HG03342 (cell line): ENCODE results near the gene CPB1.

Source experiments
- ATAC-seq: cut with Tn5 transposase; IDR thresholded peaks from one replicate; pipeline ENCODE4 v1.9.1; 2021; ENCODE audit warnings: mild to moderate bottlenecking, moderate library complexity; ENCODE audit not compliant: unreplicated experiment

The CPB1 gene

DNA sequence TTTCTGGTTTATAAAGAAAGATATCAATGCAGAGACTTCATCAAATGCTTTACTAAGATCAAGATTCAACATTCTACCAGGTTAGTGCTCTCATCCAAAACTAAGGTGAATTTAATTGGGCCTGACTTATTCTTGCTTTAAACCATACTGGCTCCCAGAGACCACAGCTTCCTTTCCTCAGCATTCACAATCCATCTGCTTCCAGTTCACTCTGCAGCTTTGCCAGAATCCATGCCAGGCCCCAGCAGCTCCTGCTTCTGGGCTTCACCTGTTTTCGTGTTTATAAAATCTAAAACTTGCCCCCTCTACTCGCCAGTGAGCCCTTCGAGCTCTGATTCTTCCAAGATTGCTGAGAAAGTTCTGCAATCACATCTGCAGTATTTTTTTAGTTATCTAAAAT is 2.3 kb downstream of the CPB1 start:
- ATAC-seq: no peak

DNA sequence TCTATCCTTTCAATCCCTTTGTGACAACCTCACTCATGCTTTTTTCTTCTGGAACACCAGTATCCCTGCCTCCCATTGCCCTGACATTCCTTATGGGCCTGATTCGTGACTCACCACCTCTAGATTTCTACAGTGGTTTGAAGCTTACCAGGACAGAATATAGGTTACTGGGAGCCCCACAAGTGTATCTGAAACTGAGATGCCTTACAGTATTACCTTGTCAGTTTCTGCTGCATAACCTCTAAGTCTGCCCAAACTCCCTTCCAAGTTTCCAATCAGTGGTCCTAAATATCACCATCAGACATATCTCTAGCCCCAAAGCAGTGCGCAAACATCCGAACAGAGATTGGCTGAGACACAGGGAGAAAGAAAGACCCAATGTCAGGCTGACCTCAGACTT is 5.6 kb downstream of the CPB1 start:
- ATAC-seq: no peak

DNA sequence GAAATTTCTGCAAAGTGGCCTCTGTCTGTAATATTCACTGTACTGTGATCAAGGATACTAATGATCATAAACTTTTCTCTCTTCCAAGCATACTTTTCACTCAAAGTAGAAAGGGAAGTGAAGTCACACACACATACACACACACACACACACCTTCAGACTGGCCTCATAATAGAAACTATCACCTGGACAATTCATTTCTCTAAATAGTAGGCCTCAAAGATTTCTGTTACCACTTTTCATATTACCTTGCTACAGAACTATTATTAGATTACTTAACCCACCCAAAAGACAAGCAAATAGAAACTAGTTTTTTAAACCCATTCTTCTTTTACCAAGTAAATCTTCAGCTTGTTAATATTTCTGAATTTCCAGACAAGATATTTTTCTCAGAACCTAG is 12.2 kb downstream of the CPB1 start:
- peak; percentile 68 for ATAC-seq

DNA sequence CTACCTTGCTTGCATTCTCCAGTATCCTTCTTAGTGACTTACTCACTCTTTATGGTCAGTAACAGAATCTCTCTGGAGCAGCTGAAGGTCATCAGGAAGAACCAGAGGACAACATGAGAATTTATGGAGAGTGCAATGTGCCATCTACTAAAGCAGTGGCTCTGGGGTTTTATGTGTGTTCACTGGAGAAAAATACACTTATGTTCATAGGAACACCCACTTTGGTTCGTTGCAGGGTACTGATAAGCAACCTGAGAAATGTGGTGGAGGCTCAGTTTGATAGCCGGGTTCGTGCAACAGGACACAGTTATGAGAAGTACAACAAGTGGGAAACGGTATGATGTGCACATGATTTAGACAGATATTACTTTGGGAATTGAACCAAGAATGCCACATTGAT is 12.8 kb downstream of the CPB1 start:
- no peak for ATAC-seq

DNA sequence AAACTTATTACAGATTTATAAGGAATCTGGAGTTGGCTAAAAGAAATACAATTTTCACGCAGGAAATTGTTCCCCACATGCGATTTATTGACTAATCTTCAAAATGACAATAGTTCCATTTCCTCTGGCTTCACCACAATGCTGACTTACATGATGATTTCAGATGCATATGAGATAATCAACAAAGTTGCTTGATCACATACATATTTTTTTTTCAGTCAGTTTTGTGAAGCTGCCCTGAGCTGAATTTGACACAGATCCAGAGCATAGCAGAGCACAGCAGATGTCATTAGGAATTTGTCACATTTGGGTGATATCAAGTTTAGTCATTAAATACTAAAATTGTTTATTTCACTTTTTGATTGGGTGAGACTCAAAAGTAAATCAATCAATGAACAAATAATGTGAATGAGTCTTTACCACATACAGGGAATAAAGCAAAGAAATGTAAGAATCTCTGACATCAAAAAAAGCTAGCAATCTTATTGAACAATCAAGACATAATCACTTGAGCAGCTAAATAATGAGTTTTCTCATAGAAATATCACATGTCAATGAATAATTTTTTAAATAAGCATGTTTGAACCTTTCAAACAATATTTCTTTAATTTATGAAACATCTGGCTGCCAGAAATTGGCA is 18.3 kb downstream of the CPB1 start:
- no peak for ATAC-seq

DNA sequence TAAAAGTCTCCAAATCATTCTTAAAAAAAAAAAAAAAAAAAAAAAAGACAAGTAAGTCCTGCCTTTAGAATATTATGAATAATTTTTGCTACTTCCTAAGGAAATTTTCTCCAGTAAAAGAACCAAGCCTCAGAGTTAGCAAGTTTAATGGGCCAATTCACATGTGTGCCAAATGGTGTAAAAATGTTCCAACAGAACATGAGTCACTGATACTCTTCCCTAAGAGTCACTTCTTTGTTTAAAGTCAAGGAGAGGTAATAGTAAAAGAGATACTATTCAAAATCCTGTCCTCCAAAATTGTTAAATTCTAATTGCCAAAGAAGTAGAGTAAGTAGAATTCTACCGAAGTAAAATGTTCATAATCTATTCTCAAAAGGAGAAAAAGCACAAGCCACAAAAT is 19.7 kb downstream of the CPB1 start:
- ATAC-seq: no peak

DNA sequence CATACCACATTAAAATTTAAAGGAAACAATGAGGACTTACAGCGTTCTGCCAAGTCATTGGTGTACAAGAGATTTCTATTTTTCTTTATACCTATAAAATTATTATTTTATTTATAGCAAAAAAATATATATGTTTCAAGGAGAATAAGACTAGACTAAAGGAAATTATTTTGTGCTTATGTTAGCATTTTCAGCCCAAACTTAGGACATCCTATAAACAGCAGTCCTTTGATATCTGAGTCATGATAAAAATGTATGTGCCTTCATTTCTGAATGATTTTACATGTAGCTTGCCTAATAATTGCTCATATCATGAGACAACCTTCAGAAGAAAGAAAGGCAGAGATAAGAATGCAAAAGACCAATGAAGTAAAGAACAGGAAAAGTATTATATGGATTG is 20.8 kb downstream of the CPB1 start:
- ATAC-seq: no peak

DNA sequence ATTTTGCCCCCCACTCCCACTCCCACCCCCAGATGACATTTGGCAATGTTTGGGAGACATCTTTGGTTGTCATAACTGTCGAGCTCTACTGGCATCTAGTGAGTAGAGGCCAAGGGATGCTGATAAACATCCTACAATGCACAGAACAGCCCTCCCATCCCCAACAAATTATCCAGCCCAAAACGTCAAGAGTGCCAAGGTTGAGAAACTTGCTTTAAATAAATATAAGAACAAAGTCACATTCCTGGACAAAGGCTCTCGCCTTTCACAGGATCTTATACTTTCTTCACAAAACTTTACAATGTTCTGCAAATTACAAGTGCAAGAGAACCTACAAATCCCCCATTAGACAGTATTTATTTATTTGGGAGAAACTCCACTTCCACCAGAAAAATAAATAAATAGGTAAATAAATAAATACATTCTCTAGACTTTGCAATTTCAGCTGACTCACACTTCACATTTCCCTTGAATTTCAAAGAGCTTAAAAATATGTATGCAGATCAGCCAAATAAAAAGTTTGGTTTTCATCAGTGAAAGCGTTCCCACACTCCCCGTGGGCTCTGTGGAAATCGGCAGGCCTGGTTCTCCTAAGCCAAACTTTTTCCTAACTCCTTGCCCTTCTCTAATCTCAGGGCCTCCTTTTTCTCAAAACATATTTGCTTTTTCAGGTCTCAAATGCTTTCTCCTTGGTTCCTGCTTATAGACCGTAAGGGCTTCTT is 24.8 kb downstream of the CPB1 start:
- no peak for ATAC-seq

DNA sequence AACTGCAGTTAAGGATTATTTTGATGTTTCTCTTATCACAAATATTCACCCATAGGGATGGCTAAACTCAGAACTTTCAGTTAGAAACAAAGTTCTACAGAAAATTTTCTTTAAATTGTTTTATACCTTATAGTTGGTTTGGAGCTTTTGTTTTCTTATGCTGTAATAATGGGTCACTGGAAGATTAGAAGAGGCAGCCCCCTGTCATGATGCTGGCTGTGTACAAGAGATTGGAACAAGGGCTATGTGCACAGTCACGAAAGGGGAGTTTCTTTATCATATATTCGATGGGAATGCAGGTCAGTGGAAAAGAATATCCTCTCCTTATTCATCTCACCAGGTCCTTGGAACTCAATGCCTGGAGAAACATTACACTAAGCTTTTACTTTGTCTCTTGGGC is 25.5 kb downstream of the CPB1 start:
- ATAC-seq: no peak

DNA sequence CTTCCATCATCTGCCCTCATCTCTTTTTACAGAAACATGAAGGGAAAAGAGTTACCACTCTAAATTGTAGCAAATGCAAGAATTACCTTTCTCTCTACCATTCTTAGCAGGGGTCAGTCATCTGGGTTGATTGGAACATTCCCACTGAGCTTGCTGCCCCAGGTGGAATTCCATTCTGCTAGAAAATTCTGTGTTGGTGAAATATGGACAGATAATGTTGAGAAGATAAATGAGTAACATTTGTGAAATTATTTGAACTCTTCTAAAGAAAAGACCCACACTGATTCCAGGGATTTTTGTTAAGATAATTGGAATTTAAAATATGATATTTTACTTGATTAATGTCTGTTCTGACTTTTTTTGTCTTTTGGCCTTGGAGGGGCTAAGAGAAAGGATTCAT is 26.4 kb downstream of the CPB1 start:
- ATAC-seq: no peak

DNA sequence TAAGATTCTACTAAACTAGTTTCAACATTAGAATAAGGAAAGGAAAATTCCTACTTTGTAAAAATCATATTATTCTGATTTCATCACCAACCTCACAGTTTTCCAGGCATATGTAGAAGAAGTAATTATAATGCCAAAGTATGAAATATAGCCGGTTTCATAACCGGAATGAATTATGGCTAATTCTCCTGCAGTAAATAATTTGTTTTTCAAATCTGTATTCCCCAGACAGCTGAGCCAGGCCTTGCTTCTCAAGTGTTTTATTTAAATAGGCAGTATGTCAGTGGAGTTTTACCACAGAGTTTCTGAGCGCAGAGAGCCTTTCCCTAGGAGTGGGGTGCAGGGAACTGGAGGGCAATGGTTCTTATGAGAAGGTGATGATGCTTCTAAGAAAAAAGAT is 28.8 kb downstream of the CPB1 start:
- ATAC-seq: no peak

DNA sequence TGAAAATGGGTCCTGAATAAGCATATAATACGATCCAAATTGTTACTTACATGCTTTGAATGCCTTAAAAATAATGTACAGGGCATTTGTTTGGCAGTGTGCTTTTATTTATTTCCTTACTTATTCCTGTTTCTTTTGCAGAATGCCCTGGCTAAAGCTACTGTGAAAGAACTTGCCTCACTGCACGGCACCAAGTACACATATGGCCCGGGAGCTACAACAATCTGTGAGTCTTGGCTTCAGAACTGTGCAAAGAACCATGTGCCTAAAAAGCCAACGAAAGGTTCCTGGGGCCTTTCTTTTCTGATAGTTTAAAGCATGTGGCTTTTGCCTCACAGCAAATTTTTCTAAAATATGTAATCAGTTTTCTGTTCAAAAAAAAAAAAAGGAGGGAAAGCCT is 29.7 kb downstream of the CPB1 start:
- no peak for ATAC-seq

DNA sequence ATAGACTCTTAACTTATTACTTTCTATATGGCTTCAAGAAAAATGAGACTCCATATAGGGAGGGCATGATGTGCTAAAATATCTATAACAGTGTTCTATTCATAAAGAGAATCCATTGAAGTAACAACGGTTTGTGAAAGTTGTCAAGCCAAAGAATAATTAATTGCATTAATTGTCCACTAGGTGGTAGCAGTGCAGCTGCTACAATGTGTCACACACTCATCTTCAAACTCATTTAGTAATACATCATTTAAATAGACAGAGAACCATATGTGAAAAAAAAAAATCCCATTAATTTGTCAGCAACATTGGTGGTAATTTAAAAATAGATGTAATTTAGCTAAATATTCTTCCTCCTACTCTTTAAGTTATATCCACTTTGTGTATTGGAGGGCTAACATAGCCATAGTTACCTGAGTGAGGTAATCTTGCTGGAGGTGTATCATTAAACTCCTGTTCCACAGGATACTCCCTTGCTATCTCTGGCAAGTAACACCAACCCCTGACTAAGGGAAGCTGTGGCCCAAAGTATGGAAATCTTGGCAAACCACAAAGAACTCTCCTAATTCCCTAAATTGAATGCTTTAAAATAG is 33.8 kb downstream of the CPB1 start:
- peak; percentile 78 for ATAC-seq

DNA sequence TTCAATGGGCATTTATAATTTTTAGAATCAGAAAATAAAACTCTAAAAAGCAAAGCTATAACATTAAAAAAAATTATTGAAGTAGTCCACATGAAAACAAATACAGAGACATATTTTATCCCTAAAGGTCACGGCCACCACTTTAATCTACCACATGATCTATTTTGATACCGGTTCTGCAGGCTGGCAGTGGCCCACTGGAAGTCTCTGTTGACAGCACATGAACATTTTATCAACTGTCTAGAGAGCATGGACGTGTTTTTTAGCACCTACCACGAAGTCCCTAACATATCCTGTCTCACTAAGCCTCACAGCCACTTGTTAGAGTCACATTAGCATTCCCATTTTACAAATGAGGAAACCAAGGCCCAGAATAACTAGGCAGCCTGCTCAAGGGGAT is 35.7 kb downstream of the CPB1 start:
- no peak for ATAC-seq

DNA sequence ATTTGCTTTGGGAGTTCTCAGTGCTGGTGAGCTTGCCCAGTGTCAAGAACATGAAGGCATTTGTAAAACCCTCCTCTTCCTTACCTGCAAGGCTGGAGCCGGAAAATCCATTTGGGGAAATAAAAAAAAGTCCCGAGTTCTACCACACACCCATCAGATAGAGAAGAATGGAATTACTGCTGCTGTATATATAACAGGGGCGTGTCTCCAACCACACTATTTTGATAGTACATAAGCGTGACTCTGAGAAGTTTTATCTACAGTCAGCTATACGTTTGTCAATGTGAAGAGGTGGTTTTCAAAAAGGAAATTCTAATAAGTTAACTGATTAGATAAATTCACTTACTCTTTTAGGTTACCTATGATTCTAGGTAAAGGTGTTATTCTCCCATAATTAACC is 36.2 kb downstream of the CPB1 start:
- ATAC-seq: no peak

DNA sequence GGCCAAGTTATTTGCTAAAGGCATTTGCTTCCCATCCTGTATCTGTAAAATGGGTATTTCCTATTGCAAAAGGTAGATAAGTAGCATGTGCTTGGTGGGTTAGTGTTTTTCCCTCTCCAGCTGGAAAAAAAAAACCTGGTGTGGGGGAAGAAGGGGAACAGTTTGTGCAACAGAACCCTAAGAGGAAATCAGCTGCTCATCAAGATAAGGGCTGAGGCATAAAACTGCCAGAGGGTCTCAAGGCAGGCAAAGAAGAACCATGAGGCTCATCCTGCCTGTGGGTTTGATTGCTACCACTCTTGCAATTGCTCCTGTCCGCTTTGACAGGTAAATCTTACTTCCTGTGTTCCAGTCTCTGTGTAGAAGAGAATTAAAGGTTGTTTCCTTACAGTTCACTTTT is 37.4 kb downstream of the CPB1 start, which contains the start of gene CPA3:
Gene CPA3, plus strand, starts transcription at position 248 of the 400 bp plus-strand sequence. Its CDS starts 12 bp downstream, at position 260.
- ATAC-seq: no peak

DNA sequence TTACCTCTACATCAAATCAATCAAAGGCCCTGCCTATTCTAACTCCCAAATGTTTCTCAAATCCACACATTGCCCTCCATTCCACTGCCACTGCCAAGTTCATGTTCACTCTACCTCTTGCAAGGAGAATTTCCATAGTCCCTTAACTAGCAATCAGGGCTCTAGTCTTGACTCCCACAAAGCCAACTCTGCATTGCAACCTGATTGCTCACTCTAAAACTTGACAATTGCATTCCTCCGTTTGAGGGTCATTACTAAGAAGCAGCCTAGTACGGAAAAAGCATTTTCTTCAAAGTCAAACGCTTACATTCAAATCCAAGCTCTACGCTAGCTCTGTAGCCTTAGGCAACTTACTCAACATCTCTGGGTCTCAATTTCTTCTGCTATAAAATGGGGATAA is 38.6 kb downstream of the CPB1 start:
- ATAC-seq: no peak

DNA sequence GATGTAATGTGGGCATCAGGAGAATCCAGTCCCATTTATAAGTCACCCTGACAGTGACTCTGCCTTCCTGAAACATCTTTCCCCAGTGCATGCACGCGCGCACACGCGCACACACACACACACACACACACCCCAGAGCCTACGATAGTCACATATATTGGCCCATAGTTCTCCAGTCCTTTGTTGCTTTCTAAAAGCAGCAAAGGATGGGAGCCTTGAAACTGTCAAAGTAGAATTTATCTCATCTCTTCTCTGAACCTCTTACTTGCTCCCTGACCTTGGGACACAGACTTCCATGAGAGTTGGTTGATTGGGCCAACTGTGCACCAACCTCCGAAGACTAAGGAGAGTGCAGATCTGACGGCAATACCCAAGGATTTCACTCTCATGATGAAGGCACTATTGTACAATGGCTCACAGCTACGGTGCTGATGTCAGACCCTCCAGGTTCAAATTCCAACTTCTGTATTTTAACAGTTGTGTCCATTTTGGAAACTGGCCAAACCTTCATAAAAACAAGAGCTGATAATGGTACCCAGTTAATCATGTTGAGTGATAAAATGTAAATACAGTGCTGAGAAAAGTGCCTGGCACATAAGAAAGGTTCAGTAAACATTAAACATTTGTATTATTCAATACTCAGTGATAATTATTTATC is 45.8 kb downstream of the CPB1 start:
- no peak for ATAC-seq

DNA sequence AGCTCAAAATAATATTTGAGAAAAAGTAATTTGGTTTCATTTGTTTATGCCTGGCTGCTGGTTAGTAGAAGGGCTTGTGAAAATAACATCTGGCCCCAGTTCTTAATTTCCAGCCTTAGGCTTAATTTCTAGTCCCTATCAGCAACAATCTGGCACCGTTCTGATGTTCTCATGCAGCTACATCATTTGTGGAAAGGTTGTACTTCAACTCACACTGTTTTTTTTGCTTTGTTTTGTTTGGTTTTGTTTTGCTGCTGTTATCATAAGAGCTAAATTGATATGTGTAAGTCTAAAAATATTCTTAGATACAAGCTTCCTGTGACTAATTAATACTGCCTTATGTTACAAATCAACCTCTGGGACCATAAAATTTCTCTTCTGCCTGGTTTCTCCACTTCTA is 46.4 kb downstream of the CPB1 start:
- ATAC-seq: no peak

DNA sequence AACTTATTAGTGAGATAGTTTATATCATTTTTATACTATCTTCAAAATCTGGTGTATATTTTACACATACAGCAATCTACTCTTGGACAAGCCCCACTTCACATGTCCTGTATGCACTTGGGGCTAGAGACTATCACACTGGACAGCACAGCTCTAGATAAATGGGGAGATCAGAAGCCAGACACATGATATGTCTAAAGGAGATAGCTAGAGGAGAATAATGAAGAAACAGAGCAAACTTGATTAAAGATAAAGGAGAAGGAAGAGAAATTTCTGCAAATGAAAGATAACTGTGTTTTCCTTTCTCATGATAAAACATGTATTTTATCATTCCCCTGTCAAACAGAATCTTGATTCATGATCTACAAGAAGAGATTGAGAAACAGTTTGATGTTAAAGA is 50.5 kb downstream of the CPB1 start:
- no peak for ATAC-seq

DNA sequence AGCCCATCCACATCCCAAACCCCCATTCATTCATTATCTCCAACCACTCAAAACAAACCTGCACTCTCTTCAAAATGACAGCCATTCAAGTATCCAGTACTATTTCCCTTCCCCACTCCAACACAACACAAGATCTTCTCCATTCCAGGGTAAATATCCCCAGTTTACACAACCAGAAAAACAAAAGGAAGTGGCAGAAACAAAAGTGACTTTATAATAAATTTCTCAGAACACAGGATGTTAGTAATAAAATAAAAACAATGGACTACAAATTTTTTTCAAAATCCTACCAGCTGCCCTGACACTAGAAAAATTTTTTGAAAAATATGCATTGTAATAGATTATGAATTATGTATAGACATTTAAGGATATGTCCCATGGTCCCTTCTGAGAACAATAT is 51.6 kb downstream of the CPB1 start:
- no peak for ATAC-seq

DNA sequence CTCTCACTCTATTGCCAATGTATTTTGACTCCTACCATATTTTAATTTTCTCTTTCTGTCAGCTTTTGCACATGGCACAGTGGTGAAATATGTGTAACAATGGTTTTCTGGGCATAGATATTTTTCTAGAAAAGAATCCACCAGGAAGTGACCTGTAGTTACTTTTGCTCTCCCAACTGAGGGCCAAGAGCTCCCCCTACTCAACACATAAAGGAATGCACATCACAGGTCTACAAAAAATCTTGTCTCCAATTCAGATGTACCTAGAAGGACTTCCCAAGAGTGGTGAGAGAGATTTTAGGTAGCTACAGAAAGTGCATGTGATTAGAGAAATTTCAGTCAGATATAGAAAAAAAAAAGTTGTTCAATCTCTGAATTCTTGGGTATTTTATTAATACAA is 53.1 kb downstream of the CPB1 start:
- no peak for ATAC-seq
